Gastroesophageal sphincter (tissue), 4 donors: ENCODE results near the gene ARHGAP27. TPM values are rescaled to one million over a fixed set of nuclear protein-coding genes. Genes with fewer than 3 reads are reported as not detected.

ENCODE experiments used
- ATAC-seq: fragments of 150-250 bp; one replicate; pipeline ENCODE4 v1.9.1; 2016; ENCODE audit warnings: mild to moderate bottlenecking, moderate library complexity
- H3K27ac ChIP-seq, 4 donors: fragments of 200-600 bp; sonication (generic) in 3 of 4; 1 replicate in 3 of 4; 2 replicates in 1 of 4; pipeline ENCODE4 v1.5.1; 2016 to 2019
- H3K27me3 ChIP-seq: fragments of 200-600 bp; sonication (generic); one replicate; pipeline ENCODE4 v1.5.1; 2019
- H3K36me3 ChIP-seq, 2 donors: fragments of 200-600 bp; sonication (generic); one replicate each; pipeline ENCODE4 v1.5.1; 2019; ENCODE audit warnings: control low read depth in 1 of 2
- H3K4me1 ChIP-seq, 3 donors: fragments of 200-600 bp; sonication (generic); 1 replicate in 2 of 3; 2 replicates in 1 of 3; pipeline ENCODE4 v1.5.1; 2016 to 2019; ENCODE audit warnings: control low read depth in 2 of 3
- H3K4me3 ChIP-seq, 2 donors: fragments of 200-600 bp; sonication (generic); one replicate each; pipeline ENCODE4 v1.5.1; 2019; ENCODE audit warnings: mild to moderate bottlenecking in 1 of 2, moderate library complexity in 1 of 2
- H3K9me3 ChIP-seq, 3 donors: fragments of 200-600 bp; sonication (generic); one replicate each; pipeline ENCODE4 v1.5.1; 2017 to 2019; ENCODE audit warnings: control low read depth in 2 of 3
- CTCF ChIP-seq, 4 experiments: fragments of 200-600 bp in 2 of 4; fragments of 450-650 bp in 2 of 4; sonication (generic) in 1 of 4; IDR thresholded peaks; one replicate each; pipeline ENCODE4 v1.5.1; 2017 to 2019; ENCODE audit warnings: antibody characterized with exemption in 4 of 4, mild to moderate bottlenecking in 2 of 4, moderate library complexity in 2 of 4
- EP300 ChIP-seq: sonication (generic); formaldehyde crosslinking; IDR thresholded peaks from one replicate; pipeline ENCODE4 v1.6.1; 2017; ENCODE audit warnings: antibody characterized with exemption, mild to moderate bottlenecking
- POLR2A ChIP-seq, 2 donors: fragments of 450-650 bp; IDR thresholded peaks; one replicate each; pipeline ENCODE4 v1.6.1; 2017; ENCODE audit warnings: antibody characterized with exemption in 2 of 2, mild to moderate bottlenecking in 2 of 2, moderate library complexity in 1 of 2
- POLR2AphosphoS5 ChIP-seq: sonication (generic); formaldehyde crosslinking; IDR thresholded peaks from one replicate; pipeline ENCODE4 v1.6.1; 2017; ENCODE audit warnings: antibody characterized with exemption
- WGBS, 2 donors: methylation state at CpG; one replicate each; pipeline ENCODE4 v1.1.5; 2018; ENCODE audit warnings: low coverage in 1 of 2; 5-methylcytosine and 5-hydroxymethylcytosine counted together
- total RNA-seq, 4 donors: library from RNA; depleted of rRNA; stranded (reverse); fragments of >200 nt; gene quantifications; one replicate each; pipeline ENCODE4 v1.1.0, GENCODE V29; 2016

The ARHGAP27 gene
- total RNA-seq, 4 donors from 2014 or later = 11.6 to 18.1 (median 12.8) TPM

- Histone ChIP-seq H3K4me1 (peaks cover 0 to 15% (median 3%) of the 10 kb centered on the region in 3 donors), H3K27ac (no peak overlapping the region), H3K9me3 (no peaks in the 10 kb centered on the region), H3K27me3 (no peaks in the 10 kb centered on the region), H3K4me3 (peak overlapping the region; percentile 10 to 34), H3K36me3 (peaks cover 0 to 29% of the 10 kb centered on the region in 2 donors)
- peak; percentile 7 for ATAC-seq
- 70% methylated on average over 6 of the region's 60 CpGs; no CpG with 5 or more reads in 1 of the 2 donors for WGBS, 2 donors
- TF ChIP-seq EP300 (no peak), CTCF (IDR thresholded peaks at IDR 0.05) (no peak), POLR2AphosphoS5 (no peak), POLR2A (IDR thresholded peaks at IDR 0.05) (no peak)
These were observed 36.9 kb downstream of the ARHGAP27 start for GRCh38 chr17:45395569-45396415.

GRCh38 chr17:45394913-45395568, 37.6 kb downstream of the ARHGAP27 start:
- Histone ChIP-seq H3K4me1 (peaks cover 0 to 15% (median 3%) of the 10 kb centered on the region in 3 donors), H3K9me3 (no peaks in the 10 kb centered on the region)
- 2% methylated on average over 11 of the region's 30 CpGs; no CpG with 5 or more reads in 1 of the 2 donors for WGBS, 2 donors

GRCh38 chr17:45394564-45394912, 38.1 kb downstream of the ARHGAP27 start:
- Histone ChIP-seq H3K4me3 (no peak overlapping the region), H3K4me1 (peaks cover 0 to 15% (median 3%) of the 10 kb centered on the region in 3 donors), H3K27me3 (peaks cover 2% of the 10 kb centered on the region), H3K9me3 (no peaks in the 10 kb centered on the region), H3K27ac (no peak overlapping the region), H3K36me3 (peaks cover 0 to 24% of the 10 kb centered on the region in 2 donors)
- no peak for TF ChIP-seq CTCF (IDR thresholded peaks at IDR 0.05)
- TF ChIP-seq EP300 = no peak
- no peak for ATAC-seq
- WGBS, 2 donors = no CpG with 5 or more reads among the region's 4 CpGs

More at GRCh38 chr17:45394913-45395568, 37.6 kb downstream of the ARHGAP27 start:
- Histone ChIP-seq H3K27ac (no peak overlapping the region), H3K27me3 (no peaks in the 10 kb centered on the region), H3K36me3 (peaks cover 0 to 25% of the 10 kb centered on the region in 2 donors), H3K4me3 (peak overlapping the region; percentile 10 to 34)
- no peak for TF ChIP-seq POLR2AphosphoS5
- TF ChIP-seq POLR2A (IDR thresholded peaks at IDR 0.05) = no peak
- no peak for TF ChIP-seq EP300
- TF ChIP-seq CTCF (IDR thresholded peaks at IDR 0.05) = peak in 3 of 4 experiments; percentile 66 to 82 (median 81)
- ATAC-seq = peak; percentile 84

GRCh38 chr17:45394091-45394490, 38.6 kb downstream of the ARHGAP27 start:
- H3K36me3 ChIP-seq = peaks cover 0 to 24% of the 10 kb centered on the region in 2 donors
- WGBS, 2 donors = 73% methylated on average over 2 of the region's 6 CpGs; no CpG with 5 or more reads in 1 of the 2 donors
- H3K27ac ChIP-seq = no peak overlapping the region
- no peak overlapping the region for H3K4me3 ChIP-seq
- peaks cover 0 to 15% (median 3%) of the 10 kb centered on the region in 3 donors for H3K4me1 ChIP-seq
- H3K27me3 ChIP-seq = peaks cover 6% of the 10 kb centered on the region
- ATAC-seq = no peak
- TF ChIP-seq EP300 (no peak), POLR2AphosphoS5 (no peak), CTCF (IDR thresholded peaks at IDR 0.05) (no peak)
- H3K9me3 ChIP-seq = no peaks in the 10 kb centered on the region
